ENCODE measurements around the gene NLGN1. TPM values are rescaled to one million over a fixed set of nuclear protein-coding genes. Genes with fewer than 3 reads are reported as not detected.

NLGN1 gene
- total RNA-seq, 1 experiment from 2014 or later: not detected

DNA sequence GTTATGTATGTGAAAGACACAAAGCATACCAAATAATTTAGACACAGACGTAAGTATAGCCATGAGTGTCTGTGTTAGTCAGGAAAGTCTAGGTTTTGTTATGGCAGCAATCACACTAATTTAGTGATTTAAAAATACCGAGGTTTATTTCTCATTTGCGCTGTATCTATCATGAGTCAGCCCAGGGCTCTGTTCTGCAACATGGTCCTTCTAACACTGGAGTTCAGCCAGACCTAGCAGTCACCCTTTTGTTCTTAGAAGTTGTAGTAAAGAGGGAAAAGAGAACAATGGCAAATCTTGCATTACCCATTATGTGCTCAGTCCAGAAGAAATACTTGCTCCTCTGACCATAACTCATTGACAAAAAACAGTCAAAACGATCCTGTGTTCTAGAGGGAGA, 311.5 kb downstream of the NLGN1 start:
- DNase-seq (ENCODE audit: low read depth): no peak

DNA sequence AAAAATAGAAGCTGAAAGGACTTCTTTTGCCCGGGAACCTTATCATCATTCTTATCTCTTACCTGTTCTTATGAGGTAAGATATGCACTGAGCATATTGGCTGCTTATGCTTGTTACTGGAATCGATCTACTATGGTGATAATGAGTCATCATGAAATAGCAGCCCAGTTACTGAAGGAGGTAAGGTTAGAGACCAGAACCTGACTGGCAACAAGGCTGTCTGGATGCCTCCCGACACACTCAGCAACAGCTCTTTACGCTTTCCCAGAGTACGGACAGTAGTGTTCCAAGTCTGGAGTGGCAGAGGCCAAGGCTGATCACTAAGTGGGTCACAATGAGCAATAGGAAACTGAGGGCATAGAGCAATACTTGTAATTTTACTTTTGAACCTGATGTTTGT, 314.1 kb downstream of the NLGN1 start:
- DNase-seq (ENCODE audit: low read depth): no peak

DNA sequence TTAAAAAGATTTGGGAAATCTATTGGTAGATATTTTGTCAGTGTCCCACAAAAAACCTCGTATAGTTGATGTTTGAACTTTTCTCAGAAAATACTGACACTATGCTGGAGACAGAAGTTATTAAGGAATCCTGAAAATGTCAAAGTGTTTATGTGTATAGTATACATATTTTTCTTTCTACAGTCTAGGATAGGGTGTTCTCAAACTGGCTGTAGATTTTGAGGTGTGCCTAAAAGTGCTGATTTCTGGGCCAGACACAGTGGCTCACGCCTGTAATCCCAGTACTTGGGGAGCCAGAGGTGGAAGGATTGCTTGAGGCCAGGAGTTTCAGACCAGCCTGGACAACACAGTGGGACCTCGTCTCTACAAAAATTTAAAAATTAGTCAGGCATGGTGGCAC, 322.0 kb downstream of the NLGN1 start:
- DNase-seq (ENCODE audit: low read depth): no peak

GRCh38 chr3:173725507-173725906, 328.0 kb downstream of the NLGN1 start:
- DNase-seq (ENCODE audit: low read depth): peak; percentile 13

- DNase-seq (ENCODE audit: low read depth): no peak
Observed at GRCh38 chr3:173730391-173730790, 332.8 kb downstream of the NLGN1 start.

- DNase-seq (ENCODE audit: low read depth): no peak
Observed at GRCh38 chr3:173732237-173732636, 334.7 kb downstream of the NLGN1 start.

DNA sequence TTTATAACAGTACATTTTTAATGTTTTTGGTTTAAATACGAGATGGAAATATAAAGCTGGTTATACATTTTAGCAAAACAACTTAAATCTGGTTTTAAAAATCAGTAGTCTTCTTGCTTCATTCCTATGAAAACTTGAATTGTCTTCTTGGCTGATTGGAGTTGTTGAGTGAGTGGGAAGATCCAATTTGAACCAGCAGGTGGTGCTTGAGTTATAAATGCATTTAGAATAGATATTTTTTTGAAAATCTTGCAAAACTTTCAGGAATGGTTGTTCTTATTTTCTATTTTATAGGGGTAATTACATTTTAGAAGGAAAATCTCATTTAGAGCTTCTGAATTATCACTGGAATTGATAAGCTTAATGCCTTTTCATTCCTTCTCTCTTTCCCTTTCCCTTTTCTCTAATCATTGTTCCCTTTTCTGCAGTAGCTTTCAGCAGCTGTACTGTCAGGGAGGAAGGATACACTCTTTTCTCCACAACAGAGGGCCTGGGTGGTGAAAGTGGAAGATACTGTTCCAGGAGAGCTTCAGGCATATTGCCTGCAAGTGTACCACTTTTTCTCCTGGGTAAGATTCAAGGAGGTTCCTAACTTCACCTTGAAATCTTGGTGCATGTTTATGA, 335.6 kb downstream of the NLGN1 start:
- DNase-seq (ENCODE audit: low read depth): peak; percentile 50

GRCh38 chr3:173734473-173734872, 336.9 kb downstream of the NLGN1 start:
- DNase-seq (ENCODE audit: low read depth): no peak

DNA sequence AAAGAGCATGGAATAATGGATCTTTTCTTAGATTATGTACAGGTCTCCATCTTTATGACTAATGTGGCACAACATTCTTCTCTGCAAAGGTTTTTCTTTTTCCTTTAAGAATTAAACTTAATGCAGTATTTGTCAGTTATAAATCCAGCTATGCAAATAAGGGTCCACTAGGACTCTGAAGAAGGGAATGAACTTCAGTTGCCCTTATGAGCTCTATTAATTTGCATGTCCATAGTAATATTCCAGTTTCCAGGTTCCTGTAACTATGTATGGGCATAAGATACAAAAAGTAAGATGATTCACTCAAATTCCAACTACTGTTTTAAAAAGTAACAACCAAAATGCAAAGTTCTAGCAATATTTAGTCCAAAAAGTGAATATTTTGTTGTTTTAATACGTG, 337.4 kb downstream of the NLGN1 start:
- no peak for DNase-seq (ENCODE audit: low read depth)

DNA sequence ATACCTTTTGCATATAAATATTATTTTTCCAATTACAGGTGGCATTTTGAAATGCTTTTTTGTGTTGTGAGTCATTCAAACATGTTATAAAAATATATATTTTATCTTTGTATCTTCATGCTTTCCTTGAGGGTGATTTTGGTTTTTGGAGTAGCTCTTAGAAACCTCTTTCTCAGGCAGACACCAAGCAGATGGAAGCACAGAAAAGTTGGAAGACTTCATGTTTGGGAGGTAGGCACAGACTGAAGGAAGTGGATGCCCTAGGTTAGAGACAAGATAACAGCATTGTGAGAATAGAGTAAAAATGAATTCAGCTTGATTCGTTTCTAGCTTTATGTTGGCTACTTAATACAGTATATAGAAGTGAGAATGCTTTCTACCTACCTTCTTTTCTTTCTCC, 338.3 kb downstream of the NLGN1 start:
- no peak for DNase-seq (ENCODE audit: low read depth)

- DNase-seq (ENCODE audit: low read depth): no peak
Observed at GRCh38 chr3:173737167-173737808, 339.7 kb downstream of the NLGN1 start.

DNA sequence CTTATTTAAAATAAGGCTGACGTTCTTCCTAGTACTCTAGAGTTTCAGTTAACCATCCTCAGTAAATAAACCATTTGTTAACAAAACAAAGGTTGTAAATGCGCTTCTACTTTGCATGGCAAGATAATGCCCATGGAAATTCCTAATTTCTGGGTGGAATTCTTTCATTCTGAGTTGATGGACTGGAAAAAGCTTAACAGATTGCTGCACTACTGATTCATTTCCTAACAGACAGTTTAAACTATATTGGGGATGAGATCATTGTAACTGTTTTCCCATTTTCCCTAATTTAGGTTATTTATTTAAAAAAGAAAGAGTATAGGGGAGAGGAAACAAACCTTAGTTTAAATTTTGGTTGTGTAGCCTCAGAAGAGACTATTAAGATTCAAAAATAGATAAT, 342.2 kb downstream of the NLGN1 start:
- no peak for DNase-seq (ENCODE audit: low read depth)

DNA sequence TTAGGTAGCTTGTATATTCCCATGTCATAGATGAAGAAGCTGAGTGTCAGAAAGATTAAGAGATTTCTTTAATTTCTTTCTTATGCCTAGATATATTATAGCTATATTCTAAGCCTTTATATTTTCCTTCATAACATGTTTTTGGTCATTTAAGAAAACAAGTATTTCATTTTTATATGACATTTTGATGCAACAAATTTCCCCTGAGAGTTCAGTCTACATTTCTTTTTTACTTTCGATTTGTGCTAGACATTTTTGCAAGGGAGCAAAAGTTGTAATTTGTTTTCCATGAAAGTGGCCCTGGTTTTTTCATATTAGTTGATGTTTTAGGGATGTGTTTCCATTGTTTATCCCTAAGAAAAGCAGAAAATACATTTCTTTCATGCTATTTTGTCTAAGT, 344.9 kb downstream of the NLGN1 start:
- DNase-seq (ENCODE audit: low read depth): no peak

GRCh38 chr3:173743111-173743510, 345.6 kb downstream of the NLGN1 start:
- DNase-seq (ENCODE audit: low read depth): peak; percentile 70

DNA sequence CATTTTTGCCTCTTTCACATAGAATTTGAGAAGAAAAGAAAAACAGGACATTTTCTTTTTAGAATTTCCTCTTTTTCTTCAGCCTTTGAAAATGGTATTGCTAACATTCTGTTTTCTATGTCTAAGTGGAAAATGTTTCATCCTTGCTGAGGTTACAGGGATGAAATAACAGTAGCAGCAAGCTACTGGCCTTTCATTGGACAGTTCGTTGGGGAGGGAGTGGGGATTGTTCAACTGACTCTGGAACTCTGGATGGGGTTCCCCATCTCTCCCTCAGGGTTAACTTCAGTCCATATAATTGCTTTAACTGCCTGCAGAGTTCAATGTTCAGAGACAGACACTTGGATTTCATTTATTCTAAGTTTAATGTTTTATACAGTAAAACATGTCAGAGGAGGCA, 346.0 kb downstream of the NLGN1 start:
- peak; percentile 62 for DNase-seq (ENCODE audit: low read depth)

DNA sequence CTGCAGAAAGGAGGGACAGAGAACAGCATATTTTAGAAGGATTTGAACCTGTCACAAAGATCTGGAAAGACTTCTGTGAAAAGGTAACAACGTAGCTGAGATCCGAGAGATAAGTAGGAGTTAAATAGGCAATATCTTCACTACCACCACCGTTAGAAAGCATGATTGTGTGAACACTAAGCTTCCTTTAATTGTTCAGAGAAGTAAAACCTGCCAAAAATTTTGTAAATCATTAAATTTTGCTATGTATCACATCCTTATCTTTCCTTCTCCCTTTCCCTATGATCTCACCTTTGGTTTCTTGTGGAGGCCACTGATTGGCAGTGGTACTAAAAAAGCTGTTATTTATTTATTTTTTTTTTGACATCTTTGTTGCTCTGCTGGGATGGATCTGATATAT, 346.9 kb downstream of the NLGN1 start:
- DNase-seq (ENCODE audit: low read depth): no peak

DNA sequence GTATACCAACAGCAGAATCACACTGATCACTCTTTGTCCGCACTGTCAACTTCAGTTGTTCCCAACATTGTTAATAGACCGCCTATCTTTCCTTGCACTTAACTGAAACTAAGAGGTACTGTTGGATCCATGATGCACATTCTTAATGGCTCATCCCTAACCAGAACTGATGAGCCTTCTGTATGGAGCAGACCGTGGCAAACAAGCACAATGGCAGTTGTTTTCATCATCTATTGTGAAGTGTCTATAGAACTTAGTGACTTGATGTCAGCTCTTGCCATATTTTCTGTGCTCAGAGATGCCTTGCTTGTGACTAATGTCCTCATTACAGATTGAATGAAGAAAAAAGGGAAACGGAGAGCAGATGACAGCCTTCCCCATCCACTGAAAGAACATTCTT, 347.4 kb downstream of the NLGN1 start:
- no peak for DNase-seq (ENCODE audit: low read depth)

- peak; percentile 76 for DNase-seq (ENCODE audit: low read depth)
Observed at GRCh38 chr3:173745952-173746682, 348.6 kb downstream of the NLGN1 start.

- DNase-seq (ENCODE audit: low read depth): peak; percentile 45
Observed at GRCh38 chr3:173747427-173747826, 349.9 kb downstream of the NLGN1 start.

- no peak for DNase-seq (ENCODE audit: low read depth)
Observed at GRCh38 chr3:173748105-173748504, 350.6 kb downstream of the NLGN1 start.

GRCh38 chr3:173750095-173750494, 352.6 kb downstream of the NLGN1 start:
- no peak for DNase-seq (ENCODE audit: low read depth)

GRCh38 chr3:173750591-173750990, 353.0 kb downstream of the NLGN1 start:
- no peak for DNase-seq (ENCODE audit: low read depth)

- DNase-seq (ENCODE audit: low read depth): no peak
Observed at GRCh38 chr3:173753593-173753992, 356.0 kb downstream of the NLGN1 start.

All from LHCN-M2 (cell line).